VCaP (cell line): Measurements from ENCODE around the gene SLC16A2.

ENCODE experiments used
- H3K27ac ChIP-seq: fragments of 450-650 bp; 2 replicates; pipeline ENCODE4 v1.5.1; 2017
- TF ChIP-seq, protein P1 (sequence below): fragments of 450-650 bp; conservative IDR thresholded peaks from 2 replicates; pipeline ENCODE4 v1.5.1; 2017; ENCODE audit warnings: mild to moderate bottlenecking, moderate library complexity

The SLC16A2 gene

DNA sequence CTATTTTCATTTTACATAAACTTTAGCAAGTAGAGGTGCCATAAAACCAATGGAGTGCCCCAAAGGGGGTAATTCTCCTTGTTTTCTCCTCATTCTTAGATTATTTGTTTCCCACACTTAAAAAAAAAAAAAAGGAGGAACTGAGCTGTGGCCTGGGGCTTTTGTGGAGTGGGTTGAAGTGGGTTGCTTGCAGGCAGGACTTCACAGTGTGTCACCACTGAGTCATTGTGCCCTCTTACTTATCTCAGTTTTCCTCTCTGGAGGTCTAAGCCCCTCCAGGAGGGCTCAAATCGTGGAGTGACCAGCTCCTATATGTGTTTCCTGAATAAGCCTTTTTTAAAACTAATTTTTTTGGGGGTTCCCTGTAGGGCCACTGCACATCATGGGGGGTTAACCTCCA is 69.0 kb downstream of the SLC16A2 start:
- TF ChIP-seq, protein P1, sequence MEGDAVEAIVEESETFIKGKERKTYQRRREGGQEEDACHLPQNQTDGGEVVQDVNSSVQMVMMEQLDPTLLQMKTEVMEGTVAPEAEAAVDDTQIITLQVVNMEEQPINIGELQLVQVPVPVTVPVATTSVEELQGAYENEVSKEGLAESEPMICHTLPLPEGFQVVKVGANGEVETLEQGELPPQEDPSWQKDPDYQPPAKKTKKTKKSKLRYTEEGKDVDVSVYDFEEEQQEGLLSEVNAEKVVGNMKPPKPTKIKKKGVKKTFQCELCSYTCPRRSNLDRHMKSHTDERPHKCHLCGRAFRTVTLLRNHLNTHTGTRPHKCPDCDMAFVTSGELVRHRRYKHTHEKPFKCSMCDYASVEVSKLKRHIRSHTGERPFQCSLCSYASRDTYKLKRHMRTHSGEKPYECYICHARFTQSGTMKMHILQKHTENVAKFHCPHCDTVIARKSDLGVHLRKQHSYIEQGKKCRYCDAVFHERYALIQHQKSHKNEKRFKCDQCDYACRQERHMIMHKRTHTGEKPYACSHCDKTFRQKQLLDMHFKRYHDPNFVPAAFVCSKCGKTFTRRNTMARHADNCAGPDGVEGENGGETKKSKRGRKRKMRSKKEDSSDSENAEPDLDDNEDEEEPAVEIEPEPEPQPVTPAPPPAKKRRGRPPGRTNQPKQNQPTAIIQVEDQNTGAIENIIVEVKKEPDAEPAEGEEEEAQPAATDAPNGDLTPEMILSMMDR, result no peak
- no peak overlapping the region for H3K27ac ChIP-seq

DNA sequence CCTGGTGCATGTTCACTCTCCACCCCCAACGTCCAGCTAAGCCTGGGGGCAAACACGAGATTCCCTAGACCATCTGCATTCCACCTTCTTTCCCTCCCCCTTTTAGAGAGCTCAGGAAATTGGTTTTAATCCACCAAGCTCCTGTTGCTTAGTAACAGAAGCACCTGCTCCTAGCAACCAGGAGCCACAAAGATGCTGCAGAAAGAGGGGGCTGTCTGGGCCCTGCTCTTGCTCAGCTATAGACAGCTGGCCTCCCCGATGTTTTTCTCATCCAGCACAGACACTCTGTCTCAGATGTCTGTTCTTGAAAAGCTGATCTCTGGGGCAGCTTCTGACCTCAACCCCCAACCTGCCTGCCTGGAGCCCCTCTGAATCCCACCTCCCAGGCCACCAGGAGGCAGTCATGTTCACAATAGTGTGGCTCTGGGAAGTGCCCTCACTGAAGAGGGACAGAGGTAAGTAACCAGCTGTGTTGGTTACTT is 71.5 kb downstream of the SLC16A2 start:
- H3K27ac ChIP-seq, result no peak overlapping the region
- TF ChIP-seq, protein P1, result no peak

DNA sequence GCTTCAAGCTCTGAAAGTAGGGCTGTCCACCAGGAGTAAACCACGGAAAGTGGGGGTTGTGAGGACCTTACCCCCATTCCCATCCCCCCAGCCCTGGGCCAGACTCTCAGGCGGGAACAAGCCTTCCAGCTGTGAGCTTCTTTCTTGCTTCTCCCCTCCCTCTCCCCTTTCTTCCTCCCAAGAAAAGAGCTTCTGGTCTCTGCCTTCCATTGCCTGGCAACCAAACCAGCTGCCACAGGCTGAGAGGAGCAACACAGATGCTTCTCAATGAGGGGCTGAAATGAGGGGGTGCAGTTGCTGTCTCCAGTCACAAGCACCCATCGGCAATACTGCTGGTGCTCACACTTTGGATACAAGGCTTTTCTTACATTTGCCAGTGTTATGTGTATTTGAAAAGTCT is 72.5 kb downstream of the SLC16A2 start:
- H3K27ac ChIP-seq, result no peak overlapping the region
- TF ChIP-seq, protein P1, result no peak

DNA sequence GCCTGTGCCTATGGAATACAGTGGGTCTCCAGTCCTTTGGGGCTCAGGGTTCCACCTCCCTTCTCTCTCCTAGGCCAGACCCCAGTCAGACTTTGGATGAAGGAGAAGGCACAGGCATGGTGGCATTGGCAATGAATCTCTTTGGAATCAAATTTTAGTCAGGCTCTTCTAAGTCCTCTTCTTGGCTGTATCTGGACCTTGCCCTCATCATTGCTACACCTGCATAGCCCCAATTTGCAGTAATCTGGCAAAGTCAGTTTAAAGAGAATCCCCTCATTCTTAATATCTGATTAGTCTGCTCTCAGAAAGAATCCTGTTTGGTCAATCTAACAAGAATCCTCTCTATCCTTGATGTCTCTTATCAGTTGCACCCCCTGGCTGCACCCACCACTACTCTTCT is 77.6 kb downstream of the SLC16A2 start:
- TF ChIP-seq, protein P1, result no peak
- no peak overlapping the region for H3K27ac ChIP-seq

DNA sequence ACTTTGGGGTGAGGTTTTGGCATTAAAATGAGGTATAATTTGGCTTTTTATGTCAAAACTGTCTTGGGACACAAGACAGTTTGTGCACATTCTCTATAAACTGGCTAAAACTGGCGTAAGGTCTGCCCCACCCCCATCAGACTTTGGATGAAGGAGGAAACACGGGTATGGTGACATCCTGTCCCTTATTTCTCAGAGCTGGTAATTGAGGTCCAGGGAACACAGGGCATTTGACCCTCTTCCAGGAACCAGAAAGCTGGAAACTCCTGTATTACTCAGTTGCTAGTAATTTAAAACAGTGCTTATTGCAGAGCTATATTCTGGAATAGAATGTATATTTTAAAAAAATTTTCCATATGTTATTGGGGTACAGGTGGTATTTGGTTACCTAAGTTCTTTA is 78.8 kb downstream of the SLC16A2 start:
- TF ChIP-seq, protein P1, result no peak
- H3K27ac ChIP-seq, result no peak overlapping the region

DNA sequence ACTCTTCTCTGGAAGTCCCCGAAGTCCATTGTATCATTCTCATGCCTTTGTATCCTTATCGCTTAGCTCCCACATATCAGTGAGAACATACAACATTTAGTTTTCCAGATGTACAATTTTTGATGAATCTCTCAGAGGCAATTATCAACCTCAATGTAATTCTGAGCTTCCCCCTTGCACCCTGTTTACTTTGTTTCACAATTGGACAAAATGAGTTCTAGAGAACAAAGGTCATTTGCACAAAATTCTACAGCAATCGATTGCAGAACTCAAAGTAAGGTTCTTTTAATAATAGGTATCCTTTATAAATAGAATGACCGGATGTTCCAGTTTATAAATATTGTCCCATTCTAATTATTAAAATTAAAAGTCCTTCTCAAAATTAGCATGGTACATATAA is 79.3 kb downstream of the SLC16A2 start:
- no peak overlapping the region for H3K27ac ChIP-seq
- TF ChIP-seq, protein P1, result no peak

DNA sequence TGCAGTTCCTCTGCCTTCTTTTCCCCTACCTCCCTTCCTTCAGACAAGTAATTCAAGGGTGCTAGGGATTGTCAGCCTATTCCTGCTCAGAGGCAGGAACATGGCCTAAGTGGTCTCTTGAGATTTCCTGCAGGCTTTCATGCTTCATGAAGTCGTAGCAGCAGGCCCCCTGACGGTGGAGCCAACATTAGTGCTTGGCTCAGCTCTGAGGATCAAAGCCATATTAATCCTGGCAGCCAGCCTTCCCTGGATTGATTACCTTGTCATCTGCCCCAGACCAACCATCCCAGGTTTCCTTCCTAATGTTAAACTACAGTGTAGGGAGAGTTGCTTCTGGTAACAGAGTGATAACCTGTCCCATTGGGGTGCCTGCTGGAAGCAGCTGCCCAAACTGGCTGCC is 84.1 kb downstream of the SLC16A2 start:
- TF ChIP-seq, protein P1, result no peak
- H3K27ac ChIP-seq, result no peak overlapping the region
